ENCODE results near the gene ASCC2. TPM values are rescaled to one million over a fixed set of nuclear protein-coding genes. Genes with fewer than 3 reads are reported as not detected.

ASCC2 gene
- total and polyA plus RNA-seq, 4 donors, result 34.6 to 43.7 (median 38.7) TPM

DNA sequence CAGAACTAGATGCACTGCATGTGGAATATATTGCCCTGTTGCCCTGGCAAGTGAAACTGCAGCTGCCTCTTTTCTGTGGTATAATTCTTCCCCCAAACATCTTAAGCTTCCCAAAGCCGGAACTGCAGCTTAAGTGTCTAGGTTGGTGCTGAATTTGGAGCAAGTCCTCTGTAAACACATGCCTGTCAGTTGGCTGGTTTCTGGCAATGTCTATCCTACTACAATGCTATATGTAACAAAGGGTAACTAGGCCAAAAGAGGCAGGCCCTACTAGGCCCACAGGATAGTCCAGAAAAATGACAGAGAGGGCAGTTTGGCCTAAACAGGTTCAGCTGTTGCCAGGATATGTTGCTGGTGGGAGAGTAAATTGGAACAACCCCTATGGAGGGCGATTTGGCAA is 27.9 kb downstream of the ASCC2 start:
- Histone ChIP-seq H3K9me3 (ENCODE audit: control insufficient read depth in 4 of 4, low read length in 3 of 4) (no peaks in the 10 kb centered on the region), H3K4me3 (ENCODE audit: low read depth in 1 of 3, low read length in 3 of 3) (no peak overlapping the region), H3K36me3 (ENCODE audit: control insufficient read depth in 4 of 4, insufficient read depth in 3 of 4, low read depth in 1 of 4, low read length in 3 of 4) (peaks cover 13 to 43% (median 36%) of the 10 kb centered on the region in 4 donors), H3K4me1 (ENCODE audit: control insufficient read depth in 4 of 4, insufficient read depth in 4 of 4, low read length in 3 of 4) (peaks cover 9 to 53% (median 49%) of the 10 kb centered on the region in 4 donors), H3K9ac (ENCODE audit: low read depth in 1 of 2, low read length in 2 of 2) (no peak overlapping the region), H3K27ac (ENCODE audit: low read depth in 1 of 2, low read length in 2 of 2) (no peak overlapping the region), H3K27me3 (ENCODE audit: control insufficient read depth in 4 of 4, insufficient read depth in 4 of 4, low read length in 3 of 4) (no peaks in the 10 kb centered on the region)
- TF ChIP-seq, protein P1, sequence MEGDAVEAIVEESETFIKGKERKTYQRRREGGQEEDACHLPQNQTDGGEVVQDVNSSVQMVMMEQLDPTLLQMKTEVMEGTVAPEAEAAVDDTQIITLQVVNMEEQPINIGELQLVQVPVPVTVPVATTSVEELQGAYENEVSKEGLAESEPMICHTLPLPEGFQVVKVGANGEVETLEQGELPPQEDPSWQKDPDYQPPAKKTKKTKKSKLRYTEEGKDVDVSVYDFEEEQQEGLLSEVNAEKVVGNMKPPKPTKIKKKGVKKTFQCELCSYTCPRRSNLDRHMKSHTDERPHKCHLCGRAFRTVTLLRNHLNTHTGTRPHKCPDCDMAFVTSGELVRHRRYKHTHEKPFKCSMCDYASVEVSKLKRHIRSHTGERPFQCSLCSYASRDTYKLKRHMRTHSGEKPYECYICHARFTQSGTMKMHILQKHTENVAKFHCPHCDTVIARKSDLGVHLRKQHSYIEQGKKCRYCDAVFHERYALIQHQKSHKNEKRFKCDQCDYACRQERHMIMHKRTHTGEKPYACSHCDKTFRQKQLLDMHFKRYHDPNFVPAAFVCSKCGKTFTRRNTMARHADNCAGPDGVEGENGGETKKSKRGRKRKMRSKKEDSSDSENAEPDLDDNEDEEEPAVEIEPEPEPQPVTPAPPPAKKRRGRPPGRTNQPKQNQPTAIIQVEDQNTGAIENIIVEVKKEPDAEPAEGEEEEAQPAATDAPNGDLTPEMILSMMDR (IDR thresholded peaks at IDR 0.05; ENCODE audit: low read depth, low read length, missing input control), result no peak
- TF ChIP-seq HNF4A (conservative IDR thresholded peaks at IDR 0.05), result peak in 1 of 2 donors; percentile 7
- DNase-seq (ENCODE audit: low spot score), result no peak
- WGBS, result 81% methylated on average over 2 of the region's 2 CpGs

DNA sequence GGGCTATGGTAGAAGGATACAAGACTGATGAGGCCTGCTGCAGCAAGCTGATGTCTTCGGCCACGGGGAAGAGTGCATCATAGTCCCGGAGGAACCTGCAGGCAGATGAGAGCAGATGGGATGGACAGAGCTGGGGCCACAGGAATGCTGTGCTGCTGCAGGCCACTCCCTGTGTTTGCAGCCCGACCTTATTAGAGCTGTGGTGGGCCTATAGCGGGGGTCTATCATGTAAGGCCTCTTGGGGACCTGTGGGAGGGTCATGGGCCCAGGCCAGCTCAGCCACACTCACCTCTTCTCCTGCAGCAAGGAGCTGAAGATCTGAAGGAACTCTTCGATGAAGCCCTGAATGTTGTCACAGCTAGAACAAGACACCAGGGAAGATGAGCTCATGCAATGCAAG is 31.9 kb downstream of the ASCC2 start:
- Histone ChIP-seq H3K27me3 (ENCODE audit: control insufficient read depth in 4 of 4, insufficient read depth in 4 of 4, low read length in 3 of 4) (no peaks in the 10 kb centered on the region), H3K9me3 (ENCODE audit: control insufficient read depth in 4 of 4, low read length in 3 of 4) (no peaks in the 10 kb centered on the region), H3K4me1 (ENCODE audit: control insufficient read depth in 4 of 4, insufficient read depth in 4 of 4, low read length in 3 of 4) (peaks cover 4 to 14% (median 11%) of the 10 kb centered on the region in 4 donors), H3K9ac (ENCODE audit: low read depth in 1 of 2, low read length in 2 of 2) (no peak overlapping the region), H3K4me3 (ENCODE audit: low read depth in 1 of 3, low read length in 3 of 3) (no peak overlapping the region), H3K27ac (ENCODE audit: low read depth in 1 of 2, low read length in 2 of 2) (no peak overlapping the region), H3K36me3 (ENCODE audit: control insufficient read depth in 4 of 4, insufficient read depth in 3 of 4, low read depth in 1 of 4, low read length in 3 of 4) (peaks cover 21 to 59% (median 47%) of the 10 kb centered on the region in 4 donors)
- WGBS, result 96% methylated on average over 6 of the region's 6 CpGs
- TF ChIP-seq SP1 (IDR thresholded peaks at IDR 0.05) (no peak), EGR1 (IDR thresholded peaks at IDR 0.05; ENCODE audit: low read depth in 2 of 2) (no peak), NR2F2 (IDR thresholded peaks at IDR 0.05) (no peak), RXRA (IDR thresholded peaks at IDR 0.05) (no peak), HNF4A (conservative IDR thresholded peaks at IDR 0.05) (no peak), RAD21 (IDR thresholded peaks at IDR 0.05) (no peak), FOXA1 (IDR thresholded peaks at IDR 0.05) (no peak), GABPA (IDR thresholded peaks at IDR 0.05 in 1 of 2, conservative IDR thresholded peaks at IDR 0.05 in 1 of 2) (no peak), JUND (IDR thresholded peaks at IDR 0.05) (no peak), FOXA2 (IDR thresholded peaks at IDR 0.05) (no peak), YY1 (IDR thresholded peaks at IDR 0.05) (no peak), HNF4G (IDR thresholded peaks at IDR 0.05) (no peak)
- TF ChIP-seq, protein P1 (IDR thresholded peaks at IDR 0.05; ENCODE audit: low read depth, low read length, missing input control), result no peak
- TF ChIP-seq, protein P2, sequence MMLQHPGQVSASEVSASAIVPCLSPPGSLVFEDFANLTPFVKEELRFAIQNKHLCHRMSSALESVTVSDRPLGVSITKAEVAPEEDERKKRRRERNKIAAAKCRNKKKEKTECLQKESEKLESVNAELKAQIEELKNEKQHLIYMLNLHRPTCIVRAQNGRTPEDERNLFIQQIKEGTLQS (IDR thresholded peaks at IDR 0.05), result no peak
- TF ChIP-seq, protein P3, sequence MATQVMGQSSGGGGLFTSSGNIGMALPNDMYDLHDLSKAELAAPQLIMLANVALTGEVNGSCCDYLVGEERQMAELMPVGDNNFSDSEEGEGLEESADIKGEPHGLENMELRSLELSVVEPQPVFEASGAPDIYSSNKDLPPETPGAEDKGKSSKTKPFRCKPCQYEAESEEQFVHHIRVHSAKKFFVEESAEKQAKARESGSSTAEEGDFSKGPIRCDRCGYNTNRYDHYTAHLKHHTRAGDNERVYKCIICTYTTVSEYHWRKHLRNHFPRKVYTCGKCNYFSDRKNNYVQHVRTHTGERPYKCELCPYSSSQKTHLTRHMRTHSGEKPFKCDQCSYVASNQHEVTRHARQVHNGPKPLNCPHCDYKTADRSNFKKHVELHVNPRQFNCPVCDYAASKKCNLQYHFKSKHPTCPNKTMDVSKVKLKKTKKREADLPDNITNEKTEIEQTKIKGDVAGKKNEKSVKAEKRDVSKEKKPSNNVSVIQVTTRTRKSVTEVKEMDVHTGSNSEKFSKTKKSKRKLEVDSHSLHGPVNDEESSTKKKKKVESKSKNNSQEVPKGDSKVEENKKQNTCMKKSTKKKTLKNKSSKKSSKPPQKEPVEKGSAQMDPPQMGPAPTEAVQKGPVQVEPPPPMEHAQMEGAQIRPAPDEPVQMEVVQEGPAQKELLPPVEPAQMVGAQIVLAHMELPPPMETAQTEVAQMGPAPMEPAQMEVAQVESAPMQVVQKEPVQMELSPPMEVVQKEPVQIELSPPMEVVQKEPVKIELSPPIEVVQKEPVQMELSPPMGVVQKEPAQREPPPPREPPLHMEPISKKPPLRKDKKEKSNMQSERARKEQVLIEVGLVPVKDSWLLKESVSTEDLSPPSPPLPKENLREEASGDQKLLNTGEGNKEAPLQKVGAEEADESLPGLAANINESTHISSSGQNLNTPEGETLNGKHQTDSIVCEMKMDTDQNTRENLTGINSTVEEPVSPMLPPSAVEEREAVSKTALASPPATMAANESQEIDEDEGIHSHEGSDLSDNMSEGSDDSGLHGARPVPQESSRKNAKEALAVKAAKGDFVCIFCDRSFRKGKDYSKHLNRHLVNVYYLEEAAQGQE (IDR thresholded peaks at IDR 0.05), result no peak
- TF ChIP-seq, protein P4, sequence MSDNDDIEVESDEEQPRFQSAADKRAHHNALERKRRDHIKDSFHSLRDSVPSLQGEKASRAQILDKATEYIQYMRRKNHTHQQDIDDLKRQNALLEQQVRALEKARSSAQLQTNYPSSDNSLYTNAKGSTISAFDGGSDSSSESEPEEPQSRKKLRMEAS (IDR thresholded peaks at IDR 0.05), result no peak
- TF ChIP-seq, protein P5, sequence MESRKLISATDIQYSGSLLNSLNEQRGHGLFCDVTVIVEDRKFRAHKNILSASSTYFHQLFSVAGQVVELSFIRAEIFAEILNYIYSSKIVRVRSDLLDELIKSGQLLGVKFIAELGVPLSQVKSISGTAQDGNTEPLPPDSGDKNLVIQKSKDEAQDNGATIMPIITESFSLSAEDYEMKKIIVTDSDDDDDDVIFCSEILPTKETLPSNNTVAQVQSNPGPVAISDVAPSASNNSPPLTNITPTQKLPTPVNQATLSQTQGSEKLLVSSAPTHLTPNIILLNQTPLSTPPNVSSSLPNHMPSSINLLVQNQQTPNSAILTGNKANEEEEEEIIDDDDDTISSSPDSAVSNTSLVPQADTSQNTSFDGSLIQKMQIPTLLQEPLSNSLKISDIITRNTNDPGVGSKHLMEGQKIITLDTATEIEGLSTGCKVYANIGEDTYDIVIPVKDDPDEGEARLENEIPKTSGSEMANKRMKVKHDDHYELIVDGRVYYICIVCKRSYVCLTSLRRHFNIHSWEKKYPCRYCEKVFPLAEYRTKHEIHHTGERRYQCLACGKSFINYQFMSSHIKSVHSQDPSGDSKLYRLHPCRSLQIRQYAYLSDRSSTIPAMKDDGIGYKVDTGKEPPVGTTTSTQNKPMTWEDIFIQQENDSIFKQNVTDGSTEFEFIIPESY (IDR thresholded peaks at IDR 0.05), result no peak
- DNase-seq (ENCODE audit: low spot score), result no peak
